Measurements from ENCODE around the gene CPXM2. TPM values are rescaled to one million over a fixed set of nuclear protein-coding genes. Genes with fewer than 3 reads are reported as not detected.

The CPXM2 gene
- total RNA-seq, 1 experiment from 2014 or later, result 0.12 TPM

DNA sequence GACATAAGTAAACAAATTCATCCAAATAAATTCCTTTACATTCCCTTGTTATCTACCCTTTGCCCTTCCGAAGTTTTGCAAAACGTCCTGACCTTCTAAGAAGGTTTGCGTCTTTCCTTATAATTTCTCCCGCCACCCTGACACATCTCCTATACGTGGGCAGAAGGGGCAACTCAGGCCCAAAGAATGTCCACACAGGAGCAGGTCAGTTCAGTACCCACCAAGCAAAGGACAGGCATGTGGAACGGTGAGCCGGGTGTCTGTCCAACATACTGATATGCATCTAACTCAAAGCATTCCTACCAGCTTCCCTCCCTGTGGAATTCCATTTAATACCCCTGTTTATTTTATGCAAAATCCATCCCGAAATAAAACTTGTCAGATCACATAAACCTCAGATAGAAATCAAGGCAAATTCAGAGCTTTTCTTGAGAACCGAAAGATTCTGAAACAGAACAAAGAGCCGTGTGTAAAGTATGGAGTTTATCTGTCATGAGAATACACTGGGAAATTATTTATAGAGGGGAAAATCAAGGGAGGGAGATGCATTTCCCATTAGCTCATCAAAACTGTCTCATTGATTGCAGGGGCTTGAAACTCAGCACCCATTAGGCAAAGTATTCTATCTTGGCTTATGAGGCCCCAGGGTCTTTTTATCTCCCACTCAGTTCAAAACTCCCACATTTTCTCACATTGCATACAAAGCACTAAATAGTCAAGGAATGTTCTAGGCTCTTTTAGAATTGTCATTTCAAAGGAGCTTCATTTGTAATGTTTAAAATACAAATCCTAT is 140.1 kb downstream of the CPXM2 start:
- intact Hi-C loops (cut with micrococcal nuclease), result no loop called here
- Histone ChIP-seq H3K9me3 (ENCODE audit: control insufficient read depth in 1 of 2, insufficient read depth in 1 of 2, low read depth in 1 of 2, low read length in 2 of 2) (no peaks in the 10 kb centered on the region), H3K9ac (ENCODE audit: low read length) (no peak overlapping the region), H3K4me2 (ENCODE audit: low read length) (no peak overlapping the region), H3K36me3 (ENCODE audit: control insufficient read depth in 1 of 2, insufficient read depth in 2 of 2, low read length in 2 of 2) (no peaks in the 10 kb centered on the region), H3K79me2 (ENCODE audit: insufficient read depth, low read length) (no peaks in the 10 kb centered on the region), H4K20me1 (ENCODE audit: insufficient read depth) (no peaks in the 10 kb centered on the region), H3K9me2 (ENCODE audit: insufficient read depth) (no peaks in the 10 kb centered on the region), H3K27me3 (ENCODE audit: insufficient read depth, low read length) (peaks cover 70% of the 10 kb centered on the region), H3K4me1 (ENCODE audit: control insufficient read depth in 1 of 2, insufficient read depth in 2 of 2, low read length in 2 of 2) (no peaks in the 10 kb centered on the region), H2AFZ (ENCODE audit: low read depth, low read length, poor library complexity, severe bottlenecking) (no peak overlapping the region), H3K27ac (ENCODE audit: low read depth, low read length) (no peak overlapping the region), H3K4me3 (replicated peaks in 1 of 2; ENCODE audit: low read depth in 1 of 2, low read length in 2 of 2) (no peak overlapping the region)
- CTCF ChIA-PET, result no interaction called here
- POLR2A ChIA-PET, result no interaction called here
- ATAC-seq, result no peak
- no TSS peak for BruUV-seq (replicated peaks)
- RAD21 ChIA-PET (ENCODE audit: low non-redundant PET in 1 of 2, low total read pairs in 2 of 2, uncharacterized antibody in 2 of 2, unreplicated experiment in 2 of 2), result no interaction called here
- DNase-seq (ENCODE audit: low read depth, low spot score), result no peak
- TF ChIP-seq EGR1 (IDR thresholded peaks at IDR 0.05; ENCODE audit: low read depth) (no peak), POLR2A (IDR thresholded peaks at IDR 0.05; ENCODE audit: borderline replicate concordance, extremely low read depth, insufficient read depth, insufficient read length) (no peak), POLR2AphosphoS5 (IDR thresholded peaks at IDR 0.05; ENCODE audit: low read depth, low read length) (no peak), YY1 (IDR thresholded peaks at IDR 0.05; ENCODE audit: extremely low read depth, insufficient replicate concordance, low read depth, low read length) (no peak), EZH2 (IDR thresholded peaks at IDR 0.05) (no peak), ELF1 (IDR thresholded peaks at IDR 0.05; ENCODE audit: borderline replicate concordance, low read depth) (no peak), EZH2phosphoT487 (IDR thresholded peaks at IDR 0.05; ENCODE audit: borderline replicate concordance) (no peak), SIN3A (IDR thresholded peaks at IDR 0.05; ENCODE audit: low read depth) (no peak), SP1 (IDR thresholded peaks at IDR 0.05; ENCODE audit: low read depth) (no peak), TCF7L2 (IDR thresholded peaks at IDR 0.05; ENCODE audit: borderline replicate concordance, extremely low read depth, insufficient read depth, insufficient read length) (no peak), CEBPB (IDR thresholded peaks at IDR 0.05; ENCODE audit: low read depth) (no peak), FOSL1 (IDR thresholded peaks at IDR 0.05; ENCODE audit: low read depth) (no peak), SRF (IDR thresholded peaks at IDR 0.05; ENCODE audit: low read depth) (no peak), JUND (IDR thresholded peaks at IDR 0.05) (no peak), CBX3 (IDR thresholded peaks at IDR 0.05; ENCODE audit: low read depth) (no peak)
- TF ChIP-seq, protein P1, sequence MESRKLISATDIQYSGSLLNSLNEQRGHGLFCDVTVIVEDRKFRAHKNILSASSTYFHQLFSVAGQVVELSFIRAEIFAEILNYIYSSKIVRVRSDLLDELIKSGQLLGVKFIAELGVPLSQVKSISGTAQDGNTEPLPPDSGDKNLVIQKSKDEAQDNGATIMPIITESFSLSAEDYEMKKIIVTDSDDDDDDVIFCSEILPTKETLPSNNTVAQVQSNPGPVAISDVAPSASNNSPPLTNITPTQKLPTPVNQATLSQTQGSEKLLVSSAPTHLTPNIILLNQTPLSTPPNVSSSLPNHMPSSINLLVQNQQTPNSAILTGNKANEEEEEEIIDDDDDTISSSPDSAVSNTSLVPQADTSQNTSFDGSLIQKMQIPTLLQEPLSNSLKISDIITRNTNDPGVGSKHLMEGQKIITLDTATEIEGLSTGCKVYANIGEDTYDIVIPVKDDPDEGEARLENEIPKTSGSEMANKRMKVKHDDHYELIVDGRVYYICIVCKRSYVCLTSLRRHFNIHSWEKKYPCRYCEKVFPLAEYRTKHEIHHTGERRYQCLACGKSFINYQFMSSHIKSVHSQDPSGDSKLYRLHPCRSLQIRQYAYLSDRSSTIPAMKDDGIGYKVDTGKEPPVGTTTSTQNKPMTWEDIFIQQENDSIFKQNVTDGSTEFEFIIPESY (IDR thresholded peaks at IDR 0.05; ENCODE audit: extremely low read depth, insufficient replicate concordance, low read length), result no peak
- TF ChIP-seq, protein P2, sequence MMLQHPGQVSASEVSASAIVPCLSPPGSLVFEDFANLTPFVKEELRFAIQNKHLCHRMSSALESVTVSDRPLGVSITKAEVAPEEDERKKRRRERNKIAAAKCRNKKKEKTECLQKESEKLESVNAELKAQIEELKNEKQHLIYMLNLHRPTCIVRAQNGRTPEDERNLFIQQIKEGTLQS (IDR thresholded peaks at IDR 0.05), result no peak
- TF ChIP-seq, protein P3, sequence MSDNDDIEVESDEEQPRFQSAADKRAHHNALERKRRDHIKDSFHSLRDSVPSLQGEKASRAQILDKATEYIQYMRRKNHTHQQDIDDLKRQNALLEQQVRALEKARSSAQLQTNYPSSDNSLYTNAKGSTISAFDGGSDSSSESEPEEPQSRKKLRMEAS (IDR thresholded peaks at IDR 0.05), result no peak

All from HCT116 (cell line).